Stimulated activated naive CD4-positive, alpha-beta T cell (primary cell): ENCODE data around the gene FAM131A.
"Not testable (repeated sequence)": the region's sequence is repeated elsewhere in the genome, so short reads cannot be mapped to it uniquely, and the experiment has no call there.

Experiments used
- DNase-seq, 6 experiments: peaks; one replicate each; lab custom pipeline; 2025; lab: John Stamatoyannopoulos, UW

The FAM131A gene

GRCh38 chr3:184339451-184340135 is 2.2 kb downstream of the FAM131A start:
- not testable (repeated sequence) for DNase-seq

DNA sequence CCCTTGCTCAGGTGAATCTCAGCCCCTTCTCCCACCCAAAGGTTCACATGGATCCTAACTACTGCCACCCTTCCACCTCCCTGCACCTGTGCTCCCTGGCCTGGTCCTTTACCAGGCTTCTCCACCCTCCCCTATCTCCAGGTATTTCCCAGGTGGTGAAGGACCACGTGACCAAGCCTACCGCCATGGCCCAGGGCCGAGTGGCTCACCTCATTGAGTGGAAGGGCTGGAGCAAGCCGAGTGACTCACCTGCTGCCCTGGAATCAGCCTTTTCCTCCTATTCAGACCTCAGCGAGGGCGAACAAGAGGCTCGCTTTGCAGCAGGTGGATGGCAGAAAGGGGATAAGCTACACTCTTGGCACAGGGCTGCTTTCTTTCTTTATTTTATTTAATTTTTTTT is 4.5 kb downstream of the FAM131A start:
- no peak for DNase-seq

DNA sequence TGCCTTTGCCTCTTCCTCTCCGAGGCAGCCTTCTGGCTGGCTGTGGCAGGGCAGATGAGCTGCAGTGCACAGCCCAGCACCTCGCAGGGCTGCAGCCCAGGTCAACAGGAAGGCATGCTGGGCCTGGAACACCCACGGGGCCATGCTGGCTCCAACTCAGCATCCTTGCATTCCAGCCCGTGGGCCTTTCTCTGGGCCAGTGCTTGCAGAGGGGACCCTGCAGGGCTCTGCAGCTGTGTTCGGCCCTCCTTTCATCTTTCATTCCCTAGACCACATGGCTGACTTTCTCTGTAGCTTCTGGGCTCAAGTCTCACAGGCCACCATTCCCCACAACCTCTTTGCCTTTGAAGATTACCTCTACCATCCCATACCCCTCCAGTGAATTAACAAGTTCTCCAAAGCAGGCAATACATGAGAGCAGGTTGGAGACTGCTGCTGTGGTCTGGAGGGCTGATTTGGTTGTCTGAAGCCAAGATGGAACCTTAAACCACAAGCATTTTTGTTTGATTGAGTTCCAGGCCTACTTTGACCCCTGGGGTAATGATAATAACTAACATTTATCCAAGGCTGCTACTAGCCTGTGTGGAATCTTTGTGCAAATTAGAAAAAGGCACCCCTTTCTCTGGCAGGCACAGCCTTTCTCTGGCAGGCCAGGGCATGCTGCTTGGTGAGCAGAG is 5.9 kb downstream of the FAM131A start:
- no peak for DNase-seq

GRCh38 chr3:184344579-184345316 is 7.3 kb downstream of the FAM131A start:
- DNase-seq, result no peak

DNA sequence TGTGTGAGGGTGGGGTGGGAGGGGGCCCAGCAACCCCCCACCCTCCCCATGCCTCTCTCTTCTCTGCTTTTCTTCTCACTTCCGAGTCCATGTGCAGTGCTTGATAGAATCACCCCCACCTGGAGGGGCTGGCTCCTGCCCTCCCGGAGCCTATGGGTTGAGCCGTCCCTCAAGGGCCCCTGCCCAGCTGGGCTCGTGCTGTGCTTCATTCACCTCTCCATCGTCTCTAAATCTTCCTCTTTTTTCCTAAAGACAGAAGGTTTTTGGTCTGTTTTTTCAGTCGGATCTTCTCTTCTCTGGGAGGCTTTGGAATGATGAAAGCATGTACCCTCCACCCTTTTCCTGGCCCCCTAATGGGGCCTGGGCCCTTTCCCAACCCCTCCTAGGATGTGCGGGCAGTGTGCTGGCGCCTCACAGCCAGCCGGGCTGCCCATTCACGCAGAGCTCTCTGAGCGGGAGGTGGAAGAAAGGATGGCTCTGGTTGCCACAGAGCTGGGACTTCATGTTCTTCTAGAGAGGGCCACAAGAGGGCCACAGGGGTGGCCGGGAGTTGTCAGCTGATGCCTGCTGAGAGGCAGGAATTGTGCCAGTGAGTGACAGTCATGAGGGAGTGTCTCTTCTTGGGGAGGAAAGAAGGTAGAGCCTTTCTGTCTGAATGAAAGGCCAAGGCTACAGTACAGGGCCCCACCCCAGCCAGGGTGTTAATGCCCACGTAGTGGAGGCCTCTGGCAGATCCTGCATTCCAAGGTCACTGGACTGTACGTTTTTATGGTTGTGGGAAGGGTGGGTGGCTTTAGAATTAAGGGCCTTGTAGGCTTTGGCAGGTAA is 8.1 kb downstream of the FAM131A start:
- no peak for DNase-seq

DNA sequence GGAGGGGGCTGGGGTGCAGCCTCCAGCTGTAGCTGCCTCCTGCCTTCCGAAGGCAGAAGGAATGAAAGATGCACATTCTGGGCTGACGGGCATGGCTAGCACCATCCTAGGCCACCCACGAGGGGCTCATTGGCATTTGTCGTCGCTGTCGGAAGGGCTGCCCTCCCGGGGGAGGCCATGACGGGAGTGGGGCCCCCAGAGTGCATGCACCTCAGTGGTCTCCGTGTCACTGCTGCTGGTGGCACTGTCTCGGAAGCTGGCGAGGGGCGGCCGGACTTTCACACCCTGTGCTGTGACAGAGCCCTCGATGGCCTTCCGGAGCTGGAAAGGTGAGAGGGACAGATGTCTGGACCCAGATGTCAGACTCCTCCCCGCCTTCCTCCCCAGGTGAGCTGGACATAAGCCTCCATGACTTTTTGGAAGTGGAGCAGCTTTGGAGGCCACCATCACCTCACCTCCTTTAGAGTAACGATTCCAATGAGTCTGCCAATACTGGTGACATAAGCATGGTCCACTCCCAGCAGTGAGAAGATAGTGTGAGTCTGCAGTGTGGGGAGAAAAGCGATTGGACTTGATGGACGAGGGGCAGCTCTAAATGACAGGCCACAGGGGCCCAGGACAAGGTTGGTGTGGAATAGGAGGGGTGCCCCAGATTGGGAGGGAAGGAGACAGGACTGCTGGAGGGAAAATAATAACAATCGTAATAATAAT is 9.2 kb downstream of the FAM131A start:
- DNase-seq, result no peak

DNA sequence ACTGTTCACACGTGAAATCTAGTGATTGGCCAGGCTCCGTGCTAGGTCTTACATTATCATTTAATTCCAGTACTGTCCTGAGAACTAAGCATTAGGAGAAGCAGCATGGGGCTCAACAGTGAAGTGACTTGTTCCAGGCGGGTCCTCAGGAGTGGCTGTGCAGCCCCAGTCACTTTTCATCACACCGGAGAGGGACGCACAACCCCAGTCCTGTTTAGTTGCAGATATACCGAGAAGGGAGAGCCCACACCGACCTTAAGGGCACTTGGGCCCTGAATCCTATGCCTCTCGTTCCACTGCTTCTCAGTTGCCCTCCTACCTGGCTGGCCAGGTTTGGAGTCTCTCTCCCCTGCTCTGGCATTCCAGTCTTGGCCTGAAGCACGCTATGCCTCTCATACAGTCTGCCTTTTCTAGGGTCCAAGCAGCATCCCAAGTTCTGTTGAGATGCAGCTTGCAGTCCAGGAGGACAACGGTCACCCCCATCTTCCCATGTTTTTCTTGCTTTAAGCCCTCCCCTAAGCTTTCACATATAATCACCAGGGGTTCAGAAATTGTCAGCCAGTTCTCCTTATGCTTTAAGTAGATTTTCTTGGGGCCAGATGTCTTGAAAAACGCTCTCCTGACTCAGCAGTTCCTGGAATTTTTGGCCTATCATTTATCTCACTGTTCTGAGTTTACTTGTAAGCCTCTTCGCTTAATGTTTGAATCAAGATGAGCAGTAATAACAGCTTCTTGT is 10.1 kb downstream of the FAM131A start:
- no peak for DNase-seq

GRCh38 chr3:184348057-184348382 is 10.6 kb downstream of the FAM131A start:
- no peak for DNase-seq

- DNase-seq, result no peak
These were observed 12.4 kb downstream of the FAM131A start for GRCh38 chr3:184349563-184350470.

- DNase-seq, result no peak
These were observed 13.2 kb downstream of the FAM131A start for GRCh38 chr3:184350618-184351017.

DNA sequence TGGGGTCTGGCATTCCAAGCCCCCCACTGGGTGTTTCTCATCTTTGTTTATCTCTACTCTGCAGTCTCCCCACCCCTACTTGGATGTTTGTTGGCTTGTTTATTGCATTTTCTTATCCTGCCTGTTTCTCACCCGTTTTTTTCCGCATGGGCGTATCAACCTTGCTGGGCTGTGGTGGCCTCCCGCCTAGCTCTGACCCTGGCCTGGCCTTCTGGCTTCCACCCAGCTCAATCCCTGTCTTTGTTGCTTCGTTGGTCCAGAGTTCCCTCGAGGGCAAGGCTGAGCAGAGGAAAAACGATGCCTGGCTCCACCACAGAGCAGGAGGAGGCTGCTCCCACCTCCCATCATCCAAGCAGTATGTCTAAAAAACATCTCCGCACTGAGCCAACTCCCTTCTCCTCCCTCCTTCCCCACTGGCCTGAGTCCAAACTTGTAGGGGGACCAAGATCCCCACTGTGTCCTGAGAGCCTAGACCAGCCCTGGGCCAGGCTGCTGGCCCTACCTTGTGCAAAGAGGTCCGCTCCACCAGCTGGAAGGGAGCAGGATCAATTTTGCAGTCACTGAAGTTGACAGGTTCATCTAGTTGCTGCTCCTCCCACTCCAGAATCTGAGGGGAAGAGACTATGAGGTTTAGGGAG is 14.2 kb downstream of the FAM131A start:
- DNase-seq, result no peak

GRCh38 chr3:184352149-184352785 is 14.9 kb downstream of the FAM131A start:
- DNase-seq, result no peak

DNA sequence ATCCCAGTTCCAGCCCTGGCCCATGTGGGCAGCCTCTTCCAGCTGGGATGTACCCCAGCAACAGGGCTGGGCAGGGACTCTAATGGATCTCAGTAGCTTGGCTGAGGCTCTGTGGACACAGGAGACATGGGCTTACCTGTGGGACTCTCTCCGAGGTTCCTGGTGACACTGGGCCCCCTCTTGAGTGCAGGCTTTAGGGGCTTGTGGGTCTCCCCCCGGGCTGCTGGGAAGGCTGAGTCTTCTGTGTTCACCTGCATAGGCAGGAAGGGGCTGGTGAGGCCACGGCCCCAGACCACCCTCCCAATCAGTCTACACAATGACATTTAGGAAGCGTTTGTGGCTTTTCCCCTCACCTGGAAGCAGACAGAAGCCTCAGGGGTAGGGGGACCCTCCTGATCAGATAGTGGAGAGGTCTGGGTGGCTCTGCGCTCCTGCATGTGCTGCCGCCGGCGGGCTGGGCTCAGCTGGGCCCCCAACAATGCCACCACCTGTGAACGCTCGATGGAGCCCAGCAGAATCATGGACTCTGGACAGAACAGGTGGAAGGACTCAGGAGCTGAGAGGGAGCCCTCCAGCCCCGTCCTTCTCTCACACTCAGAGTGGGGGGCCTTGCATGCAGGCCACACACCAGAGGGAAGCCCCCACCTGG is 15.6 kb downstream of the FAM131A start:
- no peak for DNase-seq

GRCh38 chr3:184353546-184353941 is 16.1 kb downstream of the FAM131A start:
- no peak for DNase-seq

- peak in 5 of 6 experiments; percentile 38 to 57 (median 54) for DNase-seq
These were observed 16.8 kb downstream of the FAM131A start for GRCh38 chr3:184354121-184354728.

- DNase-seq, result no peak
These were observed 17.4 kb downstream of the FAM131A start for GRCh38 chr3:184354754-184355153.

GRCh38 chr3:184355261-184356040 is 18.1 kb downstream of the FAM131A start:
- no peak for DNase-seq
